HG03139 (cell line): ENCODE results near the gene FIS1.
"Not testable (repeated sequence)": the region's sequence is repeated elsewhere in the genome, so short reads cannot be mapped to it uniquely, and the experiment has no call there.

Source experiments
- ATAC-seq: cut with Tn5 transposase; IDR thresholded peaks from one replicate; pipeline ENCODE4 v1.9.1; 2021; ENCODE audit not compliant: unreplicated experiment

FIS1 gene

DNA sequence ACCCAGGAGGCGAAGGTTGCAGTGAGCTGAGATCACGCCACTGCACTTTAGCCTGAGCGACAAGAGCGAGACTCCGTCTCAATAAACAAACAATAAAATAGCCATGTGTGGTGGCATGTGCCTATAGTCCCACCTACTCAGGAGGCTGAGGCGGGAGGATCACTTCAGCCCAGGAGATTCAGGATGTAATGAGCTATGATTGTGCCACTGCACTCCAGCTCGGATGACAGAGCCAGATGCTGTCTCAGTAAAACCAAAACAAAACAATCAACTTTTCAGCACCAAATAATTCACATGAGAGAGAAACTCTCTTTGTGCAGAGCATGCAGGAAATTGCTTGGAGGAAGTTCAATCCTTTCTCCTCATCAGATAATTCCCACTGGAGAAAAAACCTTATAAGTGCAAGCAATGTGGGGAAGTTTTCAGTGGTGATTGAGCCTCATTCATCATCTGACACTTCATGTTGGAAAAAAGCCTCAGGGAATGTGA lies 13.4 kb upstream of the FIS1 start:
- ATAC-seq, result no peak

DNA sequence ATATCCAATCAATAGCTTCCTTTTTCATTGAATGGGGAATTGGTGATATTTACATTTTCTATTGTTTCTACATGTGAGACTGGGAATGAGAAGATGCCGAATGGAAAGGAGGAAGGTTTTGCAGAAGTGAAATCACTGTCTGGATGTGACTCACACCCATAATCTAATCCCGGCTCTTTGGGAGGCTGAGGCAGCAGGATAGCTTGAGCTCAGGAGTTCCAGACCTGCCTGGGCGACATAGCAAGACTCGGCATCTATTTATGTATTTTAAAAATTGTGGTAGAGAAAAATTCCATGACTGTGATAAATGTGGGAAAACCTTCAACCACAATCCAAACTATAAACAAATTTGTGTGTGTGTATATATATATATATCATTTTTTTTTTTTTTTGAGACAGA lies 10.9 kb upstream of the FIS1 start:
- no peak for ATAC-seq

DNA sequence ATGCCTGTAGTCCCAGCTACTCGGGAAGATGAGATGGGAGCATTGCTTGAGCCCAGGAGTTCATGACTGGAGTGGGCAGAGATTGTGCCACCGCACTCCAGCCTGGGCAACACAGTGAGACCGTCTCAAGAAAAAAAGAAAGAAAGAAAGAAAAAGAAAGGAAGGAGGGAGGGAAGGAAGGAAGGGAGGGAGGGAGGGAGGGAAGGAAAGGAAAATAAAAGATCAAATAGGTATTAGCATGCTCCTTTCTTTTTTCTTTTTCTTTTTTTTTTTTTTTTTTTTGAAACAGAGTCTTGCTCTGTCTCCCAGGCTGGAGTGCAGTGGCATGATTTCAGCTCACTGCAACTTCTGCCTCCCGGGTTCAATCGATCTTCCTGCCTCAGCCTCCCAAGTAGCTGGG lies 8.3 kb upstream of the FIS1 start:
- not testable (repeated sequence) for ATAC-seq

DNA sequence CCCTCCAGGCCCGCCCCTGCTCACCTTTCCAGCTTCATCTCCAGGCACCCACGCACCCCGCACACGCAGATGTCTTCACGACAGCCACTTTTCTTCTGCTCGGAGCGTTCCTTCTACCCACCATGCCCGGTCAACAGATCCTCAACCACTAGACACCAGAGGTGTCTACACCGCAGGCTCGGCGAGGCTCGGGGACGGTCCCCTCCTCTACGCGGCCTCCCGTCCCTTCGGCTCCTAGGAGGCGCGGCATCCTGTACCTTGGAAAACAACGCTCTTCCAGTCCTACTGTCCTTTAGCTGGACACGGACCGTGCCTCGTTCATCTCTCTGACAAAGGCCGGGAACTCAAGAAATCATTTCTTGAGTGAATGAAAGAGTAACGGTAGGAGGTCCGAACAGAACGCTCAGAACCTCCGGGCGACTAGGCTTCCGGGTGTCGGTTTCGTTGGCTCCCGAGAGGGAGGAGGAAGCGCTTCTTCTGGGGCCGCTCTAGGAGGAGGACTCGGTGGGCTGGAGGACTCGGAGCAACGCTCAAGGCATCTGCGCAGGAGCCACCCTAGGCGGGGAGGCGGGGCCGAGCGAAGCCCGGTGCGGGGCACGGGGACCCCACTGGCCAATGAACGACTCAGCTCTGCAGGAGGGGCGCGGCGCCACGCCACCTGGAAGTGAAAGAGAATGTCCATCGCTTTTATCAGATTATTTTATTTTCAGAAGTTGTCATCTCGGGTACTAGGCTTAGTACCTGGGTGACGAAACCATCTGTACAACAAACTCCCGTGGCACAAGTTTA lies 7.2 kb upstream of the FIS1 start:
- ATAC-seq, result peak; percentile 99

DNA sequence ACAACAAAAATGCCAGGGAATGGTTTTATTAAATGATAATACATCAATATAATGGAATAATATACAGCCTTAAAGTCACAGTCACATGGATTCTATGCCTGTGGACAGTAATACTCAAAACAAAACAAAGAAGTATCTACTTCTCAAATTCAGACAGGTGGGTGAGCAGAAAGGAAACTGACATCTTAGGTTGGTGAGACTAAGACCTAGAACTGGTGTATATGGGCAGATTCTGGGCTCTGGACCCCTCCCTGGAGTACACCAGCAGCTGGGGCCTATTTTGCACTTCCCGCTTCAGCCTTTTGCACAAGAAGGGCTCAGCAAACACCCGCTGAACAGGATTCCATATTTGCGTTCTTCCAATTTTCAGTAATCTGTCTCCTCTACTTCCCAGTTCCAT lies 5.4 kb upstream of the FIS1 start:
- ATAC-seq, result no peak

DNA sequence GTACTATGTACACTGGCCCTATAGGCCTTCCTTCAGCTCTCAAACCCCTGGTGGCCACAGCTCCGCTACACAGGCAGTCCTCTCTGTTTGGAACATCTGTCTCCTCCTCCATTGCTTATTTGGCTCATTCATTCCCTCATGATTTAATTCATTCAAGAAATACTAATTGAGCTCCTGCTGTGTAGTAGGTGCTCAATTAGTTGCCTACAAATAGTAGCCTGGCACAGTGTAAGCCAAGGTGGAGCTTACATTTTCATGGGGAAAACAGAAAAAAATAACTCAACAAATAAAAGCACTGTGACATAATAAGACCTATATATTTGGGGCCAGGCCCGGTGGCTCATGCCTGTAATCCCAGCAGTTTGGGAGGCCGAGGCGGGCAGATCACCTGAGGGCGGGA lies 3.4 kb upstream of the FIS1 start:
- no peak for ATAC-seq

DNA sequence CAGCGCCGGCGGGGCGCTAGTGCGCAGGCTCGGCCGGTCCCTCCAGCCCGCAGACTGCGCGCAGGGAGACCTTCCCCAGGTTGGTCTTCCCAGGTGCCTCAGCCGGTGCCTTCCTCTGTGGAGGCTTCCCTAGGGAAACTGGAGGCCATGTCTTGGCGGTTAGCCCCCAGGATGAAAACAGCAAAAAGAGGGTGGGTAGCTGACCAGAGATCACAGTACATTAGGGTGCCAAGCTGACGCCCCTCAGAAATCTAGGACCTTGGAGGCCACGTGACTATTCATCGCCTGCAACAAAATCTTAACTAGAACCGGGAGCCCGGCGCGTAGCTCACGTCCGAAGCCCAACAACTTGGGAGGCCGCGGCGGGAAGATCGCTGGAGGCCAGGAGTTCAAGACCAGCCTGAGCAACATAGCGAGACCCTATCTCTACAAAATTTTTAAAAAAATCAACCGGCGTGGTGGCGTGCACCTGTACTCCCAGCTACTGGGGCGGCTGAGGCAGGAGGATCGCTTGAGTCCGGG lies 327 bp upstream of the FIS1 start:
- ATAC-seq, result no peak

DNA sequence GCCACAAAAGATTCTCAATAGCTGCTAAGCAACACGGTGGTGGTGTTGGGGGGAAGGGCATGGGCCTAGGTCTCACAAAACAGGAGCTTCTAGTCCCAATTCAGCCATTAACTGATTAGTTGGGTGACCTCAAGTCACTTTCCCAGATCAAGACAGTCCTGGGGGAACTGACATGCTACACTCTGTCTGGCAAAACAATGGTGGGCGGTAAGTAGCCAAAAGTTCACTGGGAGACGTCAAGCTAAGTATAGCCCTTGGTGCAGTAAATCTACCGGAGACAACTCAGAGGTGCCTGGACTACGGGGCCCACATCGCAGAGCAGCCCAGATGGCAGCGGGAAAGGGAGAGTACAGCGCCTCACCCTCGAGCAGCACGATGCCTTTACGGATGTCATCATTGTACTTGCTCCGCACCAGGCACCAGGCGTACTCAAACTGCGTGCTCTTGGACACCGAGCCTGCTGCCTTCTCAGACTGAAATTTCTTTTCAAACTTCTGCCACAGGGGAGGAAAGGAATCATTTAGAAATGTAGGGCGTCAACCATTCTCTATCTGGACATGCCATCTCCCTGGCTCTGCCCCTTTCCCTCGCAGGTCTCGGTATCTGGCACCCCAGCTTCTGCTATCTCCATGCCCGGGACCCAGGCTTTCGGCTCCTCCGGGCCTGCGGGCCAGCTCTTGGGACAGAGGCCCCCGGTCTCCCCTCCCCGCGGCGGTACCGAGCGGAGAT lies 1.1 kb downstream of the FIS1 start:
- ATAC-seq, result no peak

DNA sequence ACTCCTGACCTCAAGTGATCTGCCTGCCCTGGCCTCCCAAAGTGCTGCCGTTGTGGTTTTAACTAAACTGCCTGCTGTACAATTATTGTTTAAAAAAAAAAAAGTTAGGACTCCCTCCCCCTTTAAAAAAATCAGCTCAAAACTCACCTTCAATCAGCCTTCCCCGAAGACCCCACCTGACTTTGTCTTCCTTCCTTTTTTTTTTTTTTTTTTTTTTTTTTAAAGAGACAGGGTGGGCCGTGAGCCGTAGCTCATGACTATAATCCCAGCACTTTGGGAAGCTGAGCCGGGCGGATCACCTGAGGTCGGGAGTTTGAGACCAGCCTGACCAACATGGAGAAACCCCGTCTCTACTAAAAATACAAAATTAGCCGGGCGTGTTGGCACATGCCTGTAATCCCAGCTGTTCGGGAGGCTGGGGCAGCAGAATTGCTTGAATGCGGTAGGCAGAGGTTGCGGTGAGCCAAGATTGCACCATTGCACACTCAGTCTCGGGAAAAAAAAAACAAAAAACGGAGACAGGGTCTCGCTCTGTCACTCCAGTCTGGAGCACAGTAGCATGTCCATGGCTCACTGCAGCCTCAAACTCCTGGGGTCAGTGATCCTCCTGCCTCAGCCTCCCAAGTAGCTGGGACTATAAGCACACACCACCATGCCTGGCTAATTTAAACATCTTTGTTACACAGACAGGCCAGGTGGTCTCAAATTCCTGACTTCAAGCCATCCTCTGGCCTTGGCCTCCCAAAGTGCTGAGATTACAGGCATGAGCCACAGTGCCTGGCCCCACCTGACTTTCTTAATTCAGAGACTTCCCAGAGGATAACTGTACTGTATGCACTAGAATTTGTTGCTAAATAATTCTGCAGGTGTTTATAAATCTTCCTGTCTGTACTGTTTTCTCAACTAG lies 3.2 kb downstream of the FIS1 start:
- ATAC-seq, result no peak

DNA sequence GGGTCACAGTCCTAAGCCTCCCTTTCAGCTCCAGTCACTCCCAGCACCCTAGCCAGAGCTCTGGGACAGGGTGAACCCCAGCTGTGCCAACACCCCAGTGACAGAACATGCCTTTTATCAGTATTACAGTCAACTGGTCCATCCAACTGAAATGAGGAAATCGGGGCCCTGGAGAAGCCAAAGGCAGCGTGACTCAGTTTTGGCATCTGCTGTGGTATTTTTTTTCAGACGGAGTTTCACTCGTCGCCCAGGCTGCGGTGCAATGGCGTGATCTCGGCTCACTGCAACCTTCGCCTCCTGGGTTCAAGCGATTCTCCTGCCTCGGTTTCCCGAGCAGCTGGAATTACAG lies 3.9 kb downstream of the FIS1 start:
- no peak for ATAC-seq

DNA sequence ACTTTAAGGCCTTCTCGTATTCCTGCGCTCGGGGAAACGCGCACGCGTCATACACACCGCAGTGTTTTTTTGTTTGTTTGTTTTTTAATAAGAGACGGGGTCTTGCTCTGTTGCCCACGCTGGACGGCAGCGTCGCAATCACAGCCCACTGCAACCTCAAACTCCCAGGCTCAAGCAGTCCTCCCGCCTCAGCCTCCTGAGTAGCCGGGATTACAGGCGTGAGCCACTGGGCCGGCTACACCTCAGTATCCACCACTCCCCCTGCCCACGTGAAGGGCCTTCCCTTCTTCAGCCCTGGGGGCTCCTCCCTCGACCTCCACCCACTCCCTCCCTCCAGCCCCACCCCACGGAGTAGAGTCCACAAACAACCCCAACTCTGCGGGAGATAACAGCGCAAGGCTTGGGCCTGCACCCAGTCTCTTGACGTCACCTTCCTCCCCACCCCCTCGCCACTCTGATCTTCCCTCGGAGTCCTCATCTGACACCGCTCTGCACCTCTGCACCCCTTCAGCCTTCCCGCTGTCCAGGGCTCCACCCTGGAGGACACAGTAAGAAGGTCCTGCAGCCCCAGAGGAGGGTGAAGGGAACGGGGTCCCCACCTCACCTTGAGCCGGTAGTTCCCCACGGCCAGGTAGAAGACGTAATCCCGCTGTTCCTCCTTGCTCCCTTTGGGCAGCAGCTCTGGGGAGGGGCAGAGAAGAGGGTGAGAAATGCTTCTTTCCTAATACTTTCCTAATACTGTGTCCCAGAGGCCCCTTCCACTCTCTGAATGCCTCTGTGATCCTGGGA lies 4.5 kb downstream of the FIS1 start:
- no peak for ATAC-seq

DNA sequence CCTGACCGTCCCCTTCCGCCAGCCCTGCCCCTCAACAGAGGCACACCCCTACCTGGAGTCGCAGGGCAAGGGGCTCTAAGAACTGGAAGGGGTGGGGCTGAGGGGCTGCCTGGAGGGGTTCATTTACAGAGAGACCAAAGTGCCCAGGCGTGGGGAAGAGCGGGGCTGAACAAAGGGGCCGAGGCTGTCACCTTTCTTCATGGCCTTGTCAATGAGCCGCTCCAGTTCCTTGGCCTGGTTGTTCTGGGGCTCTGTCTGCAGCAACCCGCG lies 5.0 kb downstream of the FIS1 start:
- no peak for ATAC-seq

DNA sequence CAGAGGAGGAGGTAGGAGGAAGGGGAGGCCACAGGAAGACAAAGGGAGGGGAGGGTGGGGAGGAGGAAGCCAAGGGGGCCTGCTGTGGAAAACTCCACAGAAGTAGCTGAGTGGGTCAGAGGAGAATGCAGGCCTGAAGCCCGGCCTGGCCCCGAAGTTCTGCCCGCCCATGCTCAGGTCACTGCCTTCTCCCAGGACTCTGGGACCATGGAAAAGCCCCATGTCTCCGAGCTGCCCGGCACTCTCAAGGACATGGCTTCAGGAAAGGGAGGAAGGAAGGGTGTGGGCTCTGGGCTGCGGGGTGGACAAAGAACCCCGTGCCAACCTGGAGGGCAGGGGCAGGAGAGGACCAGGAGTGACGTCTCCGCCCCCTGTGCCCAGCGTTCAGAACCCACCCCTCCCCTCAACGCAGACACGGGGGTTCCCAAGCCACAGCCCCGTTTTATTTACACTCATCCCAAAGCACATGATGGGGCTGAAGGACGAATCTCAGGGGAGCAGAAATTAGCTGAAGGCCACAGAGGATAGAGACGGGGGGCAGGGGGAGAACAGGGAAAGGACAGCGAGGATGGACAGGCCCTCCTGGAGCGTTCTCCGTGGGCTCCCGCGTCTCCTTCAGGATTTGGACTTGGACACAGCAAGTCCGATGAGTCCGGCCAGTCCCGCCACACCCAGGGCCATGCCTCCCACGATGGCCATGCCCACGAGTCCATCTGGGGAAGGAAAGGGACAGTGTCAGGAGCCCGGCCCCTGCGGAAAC lies 5.5 kb downstream of the FIS1 start:
- no peak for ATAC-seq

DNA sequence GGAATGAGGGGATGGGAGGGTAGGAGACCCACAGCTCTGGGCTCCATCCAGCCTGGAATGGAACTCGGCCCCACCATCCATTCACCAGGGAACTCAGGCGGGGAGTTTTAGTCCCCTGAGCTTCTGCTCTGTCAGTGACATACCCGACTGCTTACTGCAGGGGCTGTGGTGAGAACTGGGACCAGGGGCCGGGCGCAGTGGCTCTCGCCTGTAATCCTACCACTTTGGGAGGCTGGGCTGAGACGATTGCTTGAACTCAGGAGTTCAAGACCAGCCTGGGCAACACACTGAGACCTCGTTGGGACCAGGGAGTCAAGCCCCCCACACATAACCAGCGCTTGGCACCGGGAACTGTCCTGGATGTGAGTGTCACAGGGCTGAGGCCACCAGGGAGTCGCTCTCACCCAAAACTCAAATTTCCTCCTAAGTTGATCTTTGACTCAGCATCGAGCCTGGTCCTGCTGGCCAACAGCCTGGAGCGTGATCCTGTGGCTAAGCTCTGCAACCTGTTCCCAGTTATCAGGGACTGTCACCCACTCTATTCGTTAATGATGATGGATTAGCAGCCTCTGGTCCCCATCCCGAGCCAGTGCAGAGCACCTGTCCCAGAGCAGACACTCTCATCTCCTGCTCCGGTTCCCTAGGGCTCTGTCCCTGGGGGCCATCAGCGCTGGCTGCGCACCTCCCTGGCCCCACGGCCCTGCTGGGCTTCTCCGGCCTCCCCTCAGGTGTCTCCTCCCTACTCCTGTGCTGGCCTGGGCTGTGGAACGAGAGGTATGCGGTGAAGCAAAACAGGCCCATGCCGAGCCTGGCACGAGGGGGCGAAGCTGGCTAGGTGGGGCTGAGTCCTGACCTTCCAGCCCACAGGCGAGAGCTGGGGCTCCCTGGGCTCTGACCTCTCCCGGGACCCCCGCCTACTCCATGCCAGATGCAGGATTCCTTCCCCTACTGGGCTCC lies 6.4 kb downstream of the FIS1 start:
- ATAC-seq, result no peak

DNA sequence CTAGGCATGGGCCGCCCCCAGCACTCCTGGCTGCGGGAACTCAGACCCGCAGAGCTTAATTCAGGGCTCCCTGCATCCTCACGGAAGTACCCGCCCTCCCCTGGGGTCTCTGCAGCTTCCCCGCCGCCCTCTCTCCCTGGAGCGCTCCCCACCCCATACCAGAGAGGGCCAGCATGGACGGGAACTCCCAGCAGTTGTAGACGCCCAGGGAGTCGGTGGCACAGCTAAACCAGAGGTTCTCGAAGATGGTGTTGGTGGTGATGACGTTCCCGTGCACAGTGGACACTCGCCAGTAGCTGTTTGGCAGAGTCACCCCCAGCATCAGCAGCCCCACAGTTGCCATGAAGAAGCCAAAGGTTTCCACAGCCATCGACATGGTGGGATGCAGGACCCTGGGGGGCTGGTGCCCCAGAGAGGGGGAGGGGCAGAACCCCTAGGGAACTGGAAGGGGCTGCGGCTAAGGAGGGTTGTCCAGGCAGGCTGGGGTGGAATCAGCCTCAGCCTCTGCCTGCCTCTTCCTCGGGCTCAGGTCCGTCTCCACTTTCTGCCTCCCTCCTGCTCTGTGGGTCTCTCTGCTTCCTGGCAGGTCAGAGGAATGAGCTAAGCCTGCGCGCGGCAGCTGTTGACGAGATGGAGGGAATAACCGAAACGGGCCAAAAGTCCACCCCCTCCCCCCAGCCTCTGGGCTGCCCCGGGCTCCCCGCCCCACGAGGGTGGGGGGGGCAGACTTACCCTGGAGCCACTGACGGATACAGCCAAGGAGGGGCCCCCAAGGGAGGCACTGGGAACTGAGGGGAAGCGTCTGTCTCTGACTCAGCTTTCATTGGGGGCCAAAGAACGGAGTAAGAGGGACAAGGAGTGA lies 7.4 kb downstream of the FIS1 start, which contains the start of gene CLDN15:
Gene CLDN15, minus strand, starts transcription at position 597 of the 862 bp plus-strand sequence. Its CDS starts 221 bp downstream, at position 376.
- no peak for ATAC-seq

DNA sequence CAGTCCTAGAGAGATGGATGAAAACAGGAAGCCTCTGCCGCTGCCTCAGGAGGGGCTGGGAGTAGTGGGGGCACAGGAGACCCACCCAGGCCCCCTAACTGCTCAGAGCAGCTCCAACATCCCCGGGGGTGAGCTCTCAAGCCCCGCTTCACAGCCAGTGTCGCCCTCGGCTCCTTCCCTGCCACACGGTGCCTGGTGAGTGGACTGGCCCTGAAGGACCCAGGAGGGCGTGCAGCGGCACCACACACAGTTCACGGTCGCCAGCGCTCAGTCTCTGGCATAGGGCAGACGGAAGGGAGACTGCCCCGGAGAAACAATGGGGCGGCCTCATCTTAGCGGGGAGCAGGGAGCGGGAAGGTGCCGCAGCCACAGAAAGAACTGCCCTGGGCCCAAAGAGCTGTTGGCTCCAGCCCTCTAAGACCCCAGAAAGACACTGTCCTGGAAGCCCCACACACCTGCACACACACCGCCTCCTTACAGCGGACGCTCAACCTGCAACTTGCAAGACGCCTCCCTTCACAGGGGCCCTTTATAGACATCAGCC lies 8.5 kb downstream of the FIS1 start:
- ATAC-seq, result no peak

DNA sequence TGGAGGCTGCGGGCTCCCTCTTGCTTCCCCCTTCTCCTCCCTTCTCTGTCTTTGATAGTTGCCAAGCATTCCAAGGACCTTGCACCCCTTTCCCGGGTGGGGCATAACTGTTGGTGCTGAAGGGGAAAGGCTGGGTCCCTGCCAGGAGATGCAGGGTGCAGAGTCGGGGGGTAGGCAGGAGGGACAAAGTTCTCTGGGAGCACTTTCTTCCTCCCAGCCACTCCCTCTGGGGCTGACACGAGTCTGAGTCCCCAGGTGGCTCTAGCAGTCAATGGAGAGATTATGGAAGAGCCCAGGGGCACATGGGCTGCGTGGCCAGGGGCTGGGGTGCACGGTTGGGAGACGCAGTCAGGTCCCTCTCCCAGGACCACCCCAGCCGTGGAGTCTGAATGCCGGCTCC lies 9.4 kb downstream of the FIS1 start:
- no peak for ATAC-seq

DNA sequence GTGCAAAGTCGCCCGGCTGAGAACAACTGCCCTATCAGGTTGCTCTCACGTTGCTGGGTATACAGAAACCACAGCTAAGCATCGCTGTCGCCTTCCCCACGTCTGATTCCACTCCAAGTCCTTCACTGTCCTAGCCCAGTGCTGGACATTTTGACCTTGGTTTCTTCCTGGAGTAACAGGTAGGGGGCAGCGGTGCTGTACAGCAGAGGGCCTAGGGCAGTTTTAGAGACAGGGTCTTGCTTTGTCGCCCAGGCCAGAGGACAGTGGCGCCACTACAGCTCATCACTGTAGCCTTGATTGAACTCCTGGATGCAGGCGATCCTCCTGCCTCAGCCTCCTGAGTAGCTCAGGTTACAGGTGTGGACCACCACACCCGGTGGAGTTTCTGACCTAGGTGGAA lies 9.8 kb downstream of the FIS1 start:
- no peak for ATAC-seq
